Neural cell (in vitro differentiated cells): ENCODE measurements around the gene SSC5D. TPM values are rescaled to one million over a fixed set of nuclear protein-coding genes. Genes with fewer than 3 reads are reported as not detected.

Experiments used
- H2AFZ ChIP-seq: fragments of 200-600, 300-800 bp; sonication (generic), shearing (Covaris generic); 2 replicates; pipeline ENCODE4 v1.6.0; 2014; ENCODE audit warnings: low read depth, mild to moderate bottlenecking, antibody characterized with exemption, low read length, moderate library complexity
- H3F3A ChIP-seq: fragments of 200-600 bp; shearing (Covaris generic); 2 replicates; pipeline ENCODE4 v1.6.1; 2016; ENCODE audit warnings: mild to moderate bottlenecking, moderate library complexity, mixed read lengths, antibody characterized with exemption, low read length; ENCODE audit not compliant: insufficient read depth, poor library complexity, severe bottlenecking
- H3K27ac ChIP-seq: fragments of 200-600, 300-800 bp; sonication (generic), shearing (Covaris generic); 2 replicates; pipeline ENCODE4 v1.5.1; 2014; ENCODE audit warnings: mild to moderate bottlenecking, low read length, moderate library complexity
- H3K27me3 ChIP-seq: fragments of 300-800, 200-600 bp; sonication (generic), shearing (Covaris generic); 2 replicates; pipeline ENCODE4 v1.6.0; 2014; ENCODE audit warnings: mild to moderate bottlenecking, low read depth, low read length, moderate library complexity; ENCODE audit not compliant: insufficient read depth
- H3K36me3 ChIP-seq: fragments of 300-800, 200-600 bp; sonication (generic), shearing (Covaris generic); 2 replicates; pipeline ENCODE4 v1.5.1; 2014; ENCODE audit warnings: mild to moderate bottlenecking, antibody characterized with exemption, low read length, moderate library complexity; ENCODE audit not compliant: insufficient read depth
- H3K4me2 ChIP-seq: fragments of 300-800, 200-600 bp; sonication (generic), shearing (Covaris generic); 2 replicates; pipeline ENCODE4 v1.6.0; 2014; ENCODE audit warnings: mild to moderate bottlenecking, low read length
- H3K4me3 ChIP-seq: fragments of 300-800, 200-600 bp; sonication (generic), shearing (Covaris generic); 2 replicates; pipeline ENCODE4 v1.5.1; 2014; ENCODE audit warnings: mild to moderate bottlenecking, low read length, moderate library complexity
- H3K79me2 ChIP-seq: fragments of 200-600 bp; shearing (Covaris generic); replicated peaks from 2 replicates; pipeline ENCODE4 v1.6.0; 2014; ENCODE audit warnings: mild to moderate bottlenecking, low read length, moderate library complexity; ENCODE audit not compliant: insufficient read depth
- H3K9ac ChIP-seq: fragments of 300-800, 200-600 bp; sonication (generic), shearing (Covaris generic); 2 replicates; pipeline ENCODE4 v1.6.1; 2016; ENCODE audit warnings: mild to moderate bottlenecking, low read length, mixed read lengths
- H3K9me2 ChIP-seq: fragments of 200-600 bp; shearing (Covaris generic); 2 replicates; pipeline ENCODE4 v1.6.1; 2016; ENCODE audit warnings: mild to moderate bottlenecking, low read length, mixed read lengths; ENCODE audit not compliant: insufficient read depth
- H3K9me3 ChIP-seq: fragments of 200-600, 300-800 bp; sonication (generic), shearing (Covaris generic); 2 replicates; pipeline ENCODE4 v1.6.1; 2016; ENCODE audit warnings: mild to moderate bottlenecking, mixed run types, low read length, moderate library complexity, mixed read lengths
- H4K20me1 ChIP-seq: fragments of 200-600 bp; shearing (Covaris generic); 2 replicates; pipeline ENCODE4 v1.6.1; 2016; ENCODE audit warnings: mild to moderate bottlenecking, mixed run types; ENCODE audit not compliant: insufficient read depth
- EZH2 ChIP-seq: fragments of 200-600, 300-800 bp; shearing (Covaris generic), sonication (generic); IDR thresholded peaks from 2 replicates; pipeline ENCODE4 v1.6.1; 2014; ENCODE audit warnings: antibody characterized with exemption, low read length, borderline replicate concordance, mild to moderate bottlenecking; ENCODE audit not compliant: insufficient read depth, poor library complexity, severe bottlenecking
- MXI1 ChIP-seq: fragments of 450-650 bp; conservative IDR thresholded peaks from 2 replicates; pipeline ENCODE4 v1.6.1; 2014; ENCODE audit warnings: antibody characterized with exemption, mild to moderate bottlenecking; ENCODE audit not compliant: poor library complexity, severe bottlenecking
- POLR2AphosphoS5 ChIP-seq: IDR thresholded peaks from 2 replicates; pipeline ENCODE4 v1.6.1; 2012
- RAD21 ChIP-seq: fragments of 450-650 bp; conservative IDR thresholded peaks from 2 replicates; pipeline ENCODE4 v1.6.1; 2014; ENCODE audit warnings: antibody characterized with exemption, mild to moderate bottlenecking, moderate library complexity
- REST ChIP-seq: IDR thresholded peaks from 2 replicates; pipeline ENCODE4 v1.6.1; 2012; ENCODE audit warnings: borderline replicate concordance
- SMC3 ChIP-seq: fragments of 450-650 bp; conservative IDR thresholded peaks from 2 replicates; pipeline ENCODE4 v1.6.1; 2014; ENCODE audit warnings: antibody characterized with exemption, mild to moderate bottlenecking, moderate library complexity; ENCODE audit not compliant: poor library complexity
- TAF1 ChIP-seq: IDR thresholded peaks from 2 replicates; pipeline ENCODE4 v1.6.1; 2012; ENCODE audit warnings: low read depth
- polyA plus RNA-seq: library from polyadenylated mRNA; depleted of rRNA; stranded (reverse); fragments of >200 nt; gene quantifications from 2 replicates; pipeline ENCODE4 v1.2.3, GENCODE V29; 2014
- TF ChIP-seq, protein P1 (sequence below): fragments of 450-650 bp; IDR thresholded peaks from 2 replicates; pipeline ENCODE4 v1.5.1; 2014; ENCODE audit warnings: antibody characterized with exemption, mild to moderate bottlenecking, moderate library complexity; ENCODE audit not compliant: poor library complexity, severe bottlenecking

The SSC5D gene
- polyA plus RNA-seq, 1 donor from 2014 or later = 0.45 TPM

- Histone ChIP-seq H2AFZ (no peak overlapping the region), H3K4me3 (no peak overlapping the region), H3K27me3 (no peaks in the 10 kb centered on the region), H3F3A (no peaks in the 10 kb centered on the region), H3K4me2 (no peak overlapping the region), H3K27ac (no peak overlapping the region), H3K36me3 (no peaks in the 10 kb centered on the region), H3K9me3 (no peaks in the 10 kb centered on the region), H3K9me2 (no peaks in the 10 kb centered on the region), H4K20me1 (no peaks in the 10 kb centered on the region), H3K79me2 (no peaks in the 10 kb centered on the region), H3K9ac (no peak overlapping the region)
- TF ChIP-seq REST = no peak
- TF ChIP-seq MXI1 = no peak
- TF ChIP-seq RAD21 = no peak
- no peak for TF ChIP-seq EZH2
- no peak for TF ChIP-seq SMC3
- no peak for TF ChIP-seq POLR2AphosphoS5
Observed at GRCh38 chr19:55535965-55536350, 47.7 kb downstream of the SSC5D start.

DNA sequence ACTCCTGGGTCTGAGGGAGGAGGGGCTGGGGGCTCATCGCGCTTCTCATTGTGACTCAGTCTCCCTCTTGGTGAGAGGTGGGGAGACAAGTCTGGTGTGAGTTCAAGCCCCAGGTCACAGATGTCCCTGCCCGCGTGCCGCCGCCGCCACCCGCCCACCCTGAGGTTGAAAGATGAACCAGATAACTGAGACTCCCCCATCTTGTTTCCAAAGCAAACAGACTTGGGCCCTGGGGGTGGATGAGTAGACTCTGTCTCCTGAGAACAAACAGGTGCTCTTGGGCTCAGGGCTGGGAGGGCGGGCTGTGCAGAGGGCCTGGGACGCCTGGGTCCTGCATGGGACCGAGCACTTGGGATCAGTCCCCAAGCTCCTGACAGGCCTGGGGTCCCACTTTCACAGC lies 48.1 kb downstream of the SSC5D start:
- Histone ChIP-seq H3K4me3 (no peak overlapping the region), H3K27ac (no peak overlapping the region), H3K9me3 (no peaks in the 10 kb centered on the region), H3K9ac (no peak overlapping the region), H4K20me1 (no peaks in the 10 kb centered on the region), H3K4me2 (no peak overlapping the region), H3K36me3 (no peaks in the 10 kb centered on the region), H3K9me2 (no peaks in the 10 kb centered on the region), H3K27me3 (no peaks in the 10 kb centered on the region), H2AFZ (no peak overlapping the region), H3K79me2 (no peaks in the 10 kb centered on the region), H3F3A (no peaks in the 10 kb centered on the region)
- TF ChIP-seq, protein P1, sequence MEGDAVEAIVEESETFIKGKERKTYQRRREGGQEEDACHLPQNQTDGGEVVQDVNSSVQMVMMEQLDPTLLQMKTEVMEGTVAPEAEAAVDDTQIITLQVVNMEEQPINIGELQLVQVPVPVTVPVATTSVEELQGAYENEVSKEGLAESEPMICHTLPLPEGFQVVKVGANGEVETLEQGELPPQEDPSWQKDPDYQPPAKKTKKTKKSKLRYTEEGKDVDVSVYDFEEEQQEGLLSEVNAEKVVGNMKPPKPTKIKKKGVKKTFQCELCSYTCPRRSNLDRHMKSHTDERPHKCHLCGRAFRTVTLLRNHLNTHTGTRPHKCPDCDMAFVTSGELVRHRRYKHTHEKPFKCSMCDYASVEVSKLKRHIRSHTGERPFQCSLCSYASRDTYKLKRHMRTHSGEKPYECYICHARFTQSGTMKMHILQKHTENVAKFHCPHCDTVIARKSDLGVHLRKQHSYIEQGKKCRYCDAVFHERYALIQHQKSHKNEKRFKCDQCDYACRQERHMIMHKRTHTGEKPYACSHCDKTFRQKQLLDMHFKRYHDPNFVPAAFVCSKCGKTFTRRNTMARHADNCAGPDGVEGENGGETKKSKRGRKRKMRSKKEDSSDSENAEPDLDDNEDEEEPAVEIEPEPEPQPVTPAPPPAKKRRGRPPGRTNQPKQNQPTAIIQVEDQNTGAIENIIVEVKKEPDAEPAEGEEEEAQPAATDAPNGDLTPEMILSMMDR = no peak
- TF ChIP-seq EZH2 = no peak
- TF ChIP-seq TAF1 = no peak
- no peak for TF ChIP-seq SMC3
